GM12801 (cell line): Measurements from ENCODE around the gene TGFBR3.

Experiments
- TF ChIP-seq, protein P1 (sequence below): IDR thresholded peaks from one replicate; pipeline ENCODE4 v1.5.1; 2011; ENCODE audit warnings: control low read depth; ENCODE audit not compliant: insufficient read length; ENCODE audit errors: extremely low read depth

Gene TGFBR3

DNA sequence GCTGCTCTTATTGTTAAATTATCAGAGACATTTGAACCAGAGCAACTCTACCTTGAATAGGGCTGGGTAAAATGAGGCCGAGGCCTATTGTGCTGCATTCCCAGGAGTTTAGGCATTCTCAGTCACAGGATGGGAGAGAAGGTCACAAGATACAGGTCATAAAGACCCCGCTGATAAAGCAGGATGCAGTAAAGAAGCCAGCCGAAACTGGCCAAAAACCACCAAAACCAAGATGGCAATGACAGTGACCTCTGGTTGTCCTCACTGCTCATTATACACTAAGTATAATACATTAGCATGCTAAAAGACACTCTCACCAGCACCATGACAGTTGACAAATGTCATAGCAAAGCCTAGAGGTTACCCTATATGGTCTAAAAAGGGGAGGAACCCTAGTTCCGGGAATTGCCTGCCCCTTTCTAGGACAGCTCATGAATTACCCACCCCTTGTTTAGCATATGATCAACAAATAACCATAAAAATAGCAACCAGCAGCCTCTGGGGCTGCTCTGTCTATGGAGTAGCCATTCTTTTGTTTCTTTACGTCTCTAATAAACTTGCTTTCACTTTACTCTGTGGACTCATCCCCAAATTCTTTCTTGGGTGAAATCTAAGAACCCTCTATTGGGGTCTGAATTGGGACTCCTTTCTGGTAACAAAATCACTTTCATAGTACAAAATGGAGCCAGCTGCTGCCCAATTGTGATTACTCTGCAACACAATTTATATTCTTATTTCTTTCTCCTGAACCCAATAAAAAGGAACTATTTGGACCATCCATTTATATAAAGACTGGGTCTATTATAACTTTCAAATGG is 179.6 kb downstream of the TGFBR3 start:
- TF ChIP-seq, protein P1, sequence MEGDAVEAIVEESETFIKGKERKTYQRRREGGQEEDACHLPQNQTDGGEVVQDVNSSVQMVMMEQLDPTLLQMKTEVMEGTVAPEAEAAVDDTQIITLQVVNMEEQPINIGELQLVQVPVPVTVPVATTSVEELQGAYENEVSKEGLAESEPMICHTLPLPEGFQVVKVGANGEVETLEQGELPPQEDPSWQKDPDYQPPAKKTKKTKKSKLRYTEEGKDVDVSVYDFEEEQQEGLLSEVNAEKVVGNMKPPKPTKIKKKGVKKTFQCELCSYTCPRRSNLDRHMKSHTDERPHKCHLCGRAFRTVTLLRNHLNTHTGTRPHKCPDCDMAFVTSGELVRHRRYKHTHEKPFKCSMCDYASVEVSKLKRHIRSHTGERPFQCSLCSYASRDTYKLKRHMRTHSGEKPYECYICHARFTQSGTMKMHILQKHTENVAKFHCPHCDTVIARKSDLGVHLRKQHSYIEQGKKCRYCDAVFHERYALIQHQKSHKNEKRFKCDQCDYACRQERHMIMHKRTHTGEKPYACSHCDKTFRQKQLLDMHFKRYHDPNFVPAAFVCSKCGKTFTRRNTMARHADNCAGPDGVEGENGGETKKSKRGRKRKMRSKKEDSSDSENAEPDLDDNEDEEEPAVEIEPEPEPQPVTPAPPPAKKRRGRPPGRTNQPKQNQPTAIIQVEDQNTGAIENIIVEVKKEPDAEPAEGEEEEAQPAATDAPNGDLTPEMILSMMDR, result no peak

DNA sequence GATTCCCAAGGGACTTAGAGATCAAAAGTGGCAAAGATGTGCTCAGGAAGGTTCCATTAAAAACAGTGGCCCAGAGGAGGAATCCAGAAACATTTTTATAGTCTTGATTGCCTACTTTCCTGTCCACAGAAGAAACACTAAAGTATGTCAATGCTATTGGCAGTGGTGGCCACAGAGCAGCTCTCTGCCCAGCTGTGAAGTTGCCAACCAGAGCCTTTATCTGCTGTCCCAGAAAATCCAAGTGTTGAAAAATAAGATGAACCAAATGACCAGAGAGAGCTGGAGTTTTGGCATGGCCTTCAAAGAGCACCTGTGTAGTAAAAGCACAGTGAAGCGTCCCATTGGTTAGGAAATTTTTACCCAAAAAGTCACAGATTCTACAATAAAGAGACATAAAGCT is 181.2 kb downstream of the TGFBR3 start:
- TF ChIP-seq, protein P1, result no peak

DNA sequence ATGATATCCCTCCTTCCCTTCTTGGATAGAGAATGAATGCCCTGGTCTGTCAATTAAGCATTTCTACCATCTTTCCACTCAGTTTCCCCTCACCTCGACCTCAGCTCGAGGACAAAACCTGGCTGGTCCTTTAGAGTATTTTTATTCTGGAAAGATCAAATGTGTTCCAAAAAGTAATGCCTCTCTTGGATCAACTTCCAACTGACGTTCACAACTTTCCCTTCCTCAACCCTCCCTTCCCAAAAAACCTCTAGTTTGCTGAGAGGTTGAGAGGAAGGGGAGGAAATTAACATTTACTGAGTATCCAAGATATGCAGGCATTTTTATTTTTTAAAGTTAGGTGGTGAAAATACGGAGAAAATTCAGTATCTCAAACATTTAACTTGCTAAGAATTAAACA is 182.9 kb downstream of the TGFBR3 start:
- TF ChIP-seq, protein P1, result no peak

DNA sequence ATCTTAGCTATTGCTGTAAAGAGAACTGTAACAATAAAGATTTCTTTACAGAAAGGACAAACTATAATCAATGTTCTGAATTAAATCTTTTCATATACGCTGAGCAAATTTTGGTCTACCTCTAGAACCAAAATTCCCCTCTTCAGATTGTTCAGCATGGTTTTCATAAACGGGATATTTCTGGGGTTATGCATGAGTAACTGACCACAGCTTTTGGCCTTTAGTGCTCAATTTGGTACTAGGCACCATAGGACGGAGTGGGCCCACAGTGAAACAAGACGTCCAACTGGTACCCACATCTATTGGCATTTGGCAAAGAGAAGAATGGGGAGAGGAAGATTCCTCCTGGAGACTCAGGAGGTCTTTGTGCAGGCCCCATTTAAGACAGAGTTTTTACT is 184.5 kb downstream of the TGFBR3 start:
- TF ChIP-seq, protein P1, result no peak

DNA sequence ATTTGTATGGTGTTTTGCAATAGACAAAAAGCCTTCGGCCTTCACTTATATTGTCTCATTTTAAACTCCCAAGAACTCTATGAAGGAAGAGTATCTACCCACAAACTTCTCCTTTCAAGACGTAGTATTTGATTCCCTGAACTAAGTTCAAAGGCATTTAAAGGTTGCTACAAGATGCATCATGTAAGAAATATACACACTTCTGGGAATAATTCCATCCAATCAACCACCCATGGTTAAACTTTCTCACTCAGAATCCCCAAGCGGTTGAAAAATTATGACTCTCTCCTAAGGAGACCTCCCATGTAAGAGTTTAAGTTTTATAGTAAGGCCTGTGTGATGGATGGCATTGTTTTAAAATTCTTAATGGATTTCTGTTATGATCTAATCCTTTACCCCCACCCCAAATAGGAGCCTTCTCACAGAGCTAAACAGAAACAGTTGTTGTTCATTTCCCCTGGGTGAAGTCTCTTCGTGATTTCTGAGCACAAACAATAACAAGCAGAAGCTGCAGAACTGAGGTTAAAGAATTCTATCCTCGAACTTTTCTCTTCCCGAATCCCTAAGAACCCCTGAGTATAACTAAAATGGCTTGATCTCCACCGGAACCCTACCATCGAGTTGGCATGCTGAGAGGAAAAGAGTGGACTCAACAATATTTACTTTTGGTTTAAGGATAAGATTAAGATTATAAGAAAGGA is 185.0 kb downstream of the TGFBR3 start:
- TF ChIP-seq, protein P1, result no peak

DNA sequence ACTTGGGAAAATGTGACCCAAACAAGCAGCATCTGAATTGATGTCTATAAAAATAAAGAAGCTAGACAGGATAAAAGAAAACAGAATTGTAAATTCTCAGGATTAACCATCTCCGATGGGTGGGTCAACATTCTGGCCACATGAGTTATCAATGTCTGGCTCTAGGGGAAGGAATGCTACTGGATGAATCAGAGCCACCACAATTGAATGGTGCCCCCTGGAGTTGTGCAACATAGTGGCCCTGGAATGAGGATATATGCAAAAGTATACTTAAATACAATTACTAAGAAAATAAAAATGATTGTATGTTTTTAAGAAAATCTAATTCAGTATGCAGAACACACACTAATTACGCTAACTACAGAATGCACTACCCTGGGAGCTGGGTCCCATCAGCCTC is 185.6 kb downstream of the TGFBR3 start:
- TF ChIP-seq, protein P1, result no peak

DNA sequence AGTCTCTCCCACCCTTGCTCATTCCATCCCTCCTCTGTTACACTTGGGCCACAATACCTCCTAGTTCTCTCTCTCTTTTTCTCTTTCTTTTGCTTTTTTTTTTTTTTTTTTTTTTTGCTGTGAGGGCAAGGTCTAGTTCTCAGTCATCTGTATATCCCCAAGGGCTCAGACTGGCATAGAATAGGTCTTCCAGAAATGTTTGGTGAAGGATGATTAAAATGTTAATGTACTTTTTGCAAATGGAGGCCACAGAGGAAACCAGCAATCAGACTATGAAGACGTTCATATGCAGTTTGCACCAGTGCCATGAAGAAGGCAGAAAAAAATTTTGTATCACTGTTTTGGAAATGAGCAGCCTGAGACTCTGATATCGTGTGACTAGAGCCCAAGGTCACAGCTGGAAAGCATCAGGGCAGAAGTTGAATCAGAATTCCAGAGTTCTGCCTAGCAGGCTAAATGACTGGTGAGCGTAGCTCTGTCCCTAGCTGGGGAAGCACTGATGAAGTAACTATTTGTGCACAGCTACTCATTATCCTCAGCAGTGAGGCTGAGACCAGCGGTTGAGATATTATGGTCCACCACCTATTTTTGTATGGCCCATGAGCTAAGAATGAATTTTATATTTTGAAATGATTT is 186.5 kb downstream of the TGFBR3 start:
- TF ChIP-seq, protein P1, result no peak
